Liver (tissue), 9 donors: ENCODE data around the gene F7. TPM values are rescaled to one million over a fixed set of nuclear protein-coding genes. Genes with fewer than 3 reads are reported as not detected.

Experiments used
- DNase-seq: peaks from one replicate; pipeline ENCODE4 v3.0.0-alpha.2; 2017; ENCODE audit warnings: low spot score
- H3K27ac ChIP-seq, 2 donors: one replicate each; pipeline ENCODE4 v1.7.0; 2013; ENCODE audit warnings: inconsistent platforms in 2 of 2, low read length in 2 of 2, control low read depth in 1 of 2, low read depth in 1 of 2, mild to moderate bottlenecking in 1 of 2
- H3K27me3 ChIP-seq, 4 donors: one replicate each; pipeline versions ENCODE4 v1.6.1 to v1.7.0; 2013; ENCODE audit warnings: low read length in 3 of 4, inconsistent platforms in 1 of 4, mild to moderate bottlenecking in 1 of 4, moderate library complexity in 1 of 4; ENCODE audit not compliant: control insufficient read depth in 4 of 4, insufficient read depth in 4 of 4
- H3K36me3 ChIP-seq, 4 donors: one replicate each; pipeline versions ENCODE4 v1.6.1 to v1.7.0; 2013; ENCODE audit warnings: low read length in 3 of 4, mild to moderate bottlenecking in 3 of 4, low read depth in 1 of 4, moderate library complexity in 1 of 4; ENCODE audit not compliant: control insufficient read depth in 4 of 4, insufficient read depth in 3 of 4
- H3K4me1 ChIP-seq, 4 donors: one replicate each; pipeline versions ENCODE4 v1.6.1 to v1.7.0; 2013; ENCODE audit warnings: low read length in 3 of 4, mild to moderate bottlenecking in 3 of 4, moderate library complexity in 1 of 4; ENCODE audit not compliant: control insufficient read depth in 4 of 4, insufficient read depth in 4 of 4
- H3K4me3 ChIP-seq, 3 donors: one replicate each; pipeline versions ENCODE4 v1.6.1 to v1.7.0; 2013; ENCODE audit warnings: low read length in 3 of 3, control low read depth in 1 of 3, low read depth in 1 of 3, mild to moderate bottlenecking in 1 of 3
- H3K9ac ChIP-seq, 2 donors: one replicate each; pipeline ENCODE4 v1.7.0; 2013; ENCODE audit warnings: low read length in 2 of 2, mild to moderate bottlenecking in 2 of 2, moderate library complexity in 2 of 2, control low read depth in 1 of 2, low read depth in 1 of 2
- H3K9me3 ChIP-seq, 4 donors: one replicate each; pipeline versions ENCODE4 v1.6.1 to v1.7.0; 2013; ENCODE audit warnings: low read length in 3 of 4; ENCODE audit not compliant: control insufficient read depth in 4 of 4
- ATF3 ChIP-seq: IDR thresholded peaks from 2 replicates; pipeline ENCODE4 v1.6.1; 2016; ENCODE audit warnings: antibody characterized with exemption
- EGR1 ChIP-seq, 2 donors: IDR thresholded peaks; 2 replicates each; pipeline ENCODE4 v1.6.1; 2016 to 2018; ENCODE audit warnings: antibody characterized with exemption in 2 of 2, low read depth in 2 of 2
- FOXA1 ChIP-seq: IDR thresholded peaks from 2 replicates; pipeline ENCODE4 v1.6.1; 2016; ENCODE audit warnings: antibody characterized with exemption
- FOXA2 ChIP-seq: IDR thresholded peaks from 2 replicates; pipeline ENCODE4 v1.6.1; 2016; ENCODE audit warnings: antibody characterized with exemption
- GABPA ChIP-seq, 2 donors: IDR thresholded peaks in 1 of 2; conservative IDR thresholded peaks in 1 of 2; 2 replicates each; pipeline ENCODE4 v1.6.1; 2016; ENCODE audit warnings: antibody characterized with exemption in 2 of 2, mild to moderate bottlenecking in 1 of 2, moderate library complexity in 1 of 2
- HNF4A ChIP-seq, 2 donors: conservative IDR thresholded peaks; 2 replicates each; pipeline ENCODE4 v1.6.1; 2016; ENCODE audit warnings: antibody characterized with exemption in 2 of 2, mild to moderate bottlenecking in 2 of 2
- HNF4G ChIP-seq: IDR thresholded peaks from 2 replicates; pipeline ENCODE4 v1.6.1; 2016; ENCODE audit warnings: antibody characterized with exemption
- MAX ChIP-seq: IDR thresholded peaks from 2 replicates; pipeline ENCODE4 v1.6.1; 2016; ENCODE audit warnings: antibody characterized with exemption
- NR2F2 ChIP-seq: IDR thresholded peaks from 2 replicates; pipeline ENCODE4 v1.6.1; 2016; ENCODE audit warnings: antibody characterized with exemption
- RAD21 ChIP-seq, 2 donors: IDR thresholded peaks; 2 replicates each; pipeline ENCODE4 v1.6.1; 2016; ENCODE audit warnings: antibody characterized with exemption in 2 of 2, mild to moderate bottlenecking in 2 of 2
- RXRA ChIP-seq, 2 donors: IDR thresholded peaks; 2 replicates each; pipeline ENCODE4 v1.6.1; 2017 to 2018; ENCODE audit warnings: antibody characterized with exemption in 2 of 2, mild to moderate bottlenecking in 1 of 2
- SP1 ChIP-seq: IDR thresholded peaks from 2 replicates; pipeline ENCODE4 v1.6.1; 2018; ENCODE audit warnings: antibody characterized with exemption, mild to moderate bottlenecking
- TAF1 ChIP-seq: conservative IDR thresholded peaks from 2 replicates; pipeline ENCODE4 v1.6.1; 2016; ENCODE audit warnings: antibody characterized with exemption, mild to moderate bottlenecking
- YY1 ChIP-seq: IDR thresholded peaks from 2 replicates; pipeline ENCODE4 v1.6.1; 2016; ENCODE audit warnings: antibody characterized with exemption, mild to moderate bottlenecking
- ZBTB33 ChIP-seq: IDR thresholded peaks from 2 replicates; pipeline ENCODE4 v1.6.1; 2016; ENCODE audit warnings: antibody characterized with exemption
- WGBS: extraction: QIAGEN DNeasy Blood & Tissue Kit; methylation state at CpG from one replicate; pipeline ENCODE4 v1.1.7; 2013; 5-methylcytosine and 5-hydroxymethylcytosine counted together
- polyA plus RNA-seq, 2 donors: library from polyadenylated mRNA; stranded (reverse) in 1 of 2; unstranded in 1 of 2; fragments of 200-250 nt in 1 of 2; fragments of >200 nt in 1 of 2; fragmentation: Nextera tagmentation in 1 of 2; extraction: Ambion mirVana in 1 of 2; gene quantifications; one replicate each; pipeline versions ENCODE4 v1.2.1 to v1.2.3, GENCODE V29; 2013 to 2015
- total RNA-seq, 2 donors: library from RNA; depleted of rRNA; stranded (reverse); fragments of >200 nt; gene quantifications; one replicate each; pipeline ENCODE4 v1.2.3, GENCODE V29; 2014
- TF ChIP-seq, protein P1 (sequence below): IDR thresholded peaks from 2 replicates; pipeline ENCODE4 v1.6.1; 2016; ENCODE audit warnings: antibody characterized with exemption, mild to moderate bottlenecking
- TF ChIP-seq, protein P2 (sequence below): fragments of 150-350 bp; IDR thresholded peaks from 2 replicates; pipeline ENCODE4 v1.5.1; 2017; ENCODE audit warnings: improper control_type of control experiment, low read depth, low read length; ENCODE audit not compliant: missing input control
- donor health status: healthy.
- donor health status: healthy.
- donor health status: healthy.
- donor health status: healthy.
- donor health status: healthy.

Gene F7
- total and polyA plus RNA-seq, 4 donors, result 46.6 to 92.6 (median 66.2) TPM

- H3K9ac ChIP-seq, result peak overlapping the region; percentile 52 to 98
- no peaks in the 10 kb centered on the region for H3K27me3 ChIP-seq
- peaks cover 10 to 58% (median 35%) of the 10 kb centered on the region in 4 donors for H3K4me1 ChIP-seq
- H3K4me3 ChIP-seq, result peak overlapping the region; percentile 15 to 62 (median 49)
- no peaks in the 10 kb centered on the region for H3K9me3 ChIP-seq
- peak; percentile 24 to 29 for TF ChIP-seq EGR1 (IDR thresholded peaks at IDR 0.05; ENCODE audit: low read depth in 2 of 2)
- TF ChIP-seq, protein P1, sequence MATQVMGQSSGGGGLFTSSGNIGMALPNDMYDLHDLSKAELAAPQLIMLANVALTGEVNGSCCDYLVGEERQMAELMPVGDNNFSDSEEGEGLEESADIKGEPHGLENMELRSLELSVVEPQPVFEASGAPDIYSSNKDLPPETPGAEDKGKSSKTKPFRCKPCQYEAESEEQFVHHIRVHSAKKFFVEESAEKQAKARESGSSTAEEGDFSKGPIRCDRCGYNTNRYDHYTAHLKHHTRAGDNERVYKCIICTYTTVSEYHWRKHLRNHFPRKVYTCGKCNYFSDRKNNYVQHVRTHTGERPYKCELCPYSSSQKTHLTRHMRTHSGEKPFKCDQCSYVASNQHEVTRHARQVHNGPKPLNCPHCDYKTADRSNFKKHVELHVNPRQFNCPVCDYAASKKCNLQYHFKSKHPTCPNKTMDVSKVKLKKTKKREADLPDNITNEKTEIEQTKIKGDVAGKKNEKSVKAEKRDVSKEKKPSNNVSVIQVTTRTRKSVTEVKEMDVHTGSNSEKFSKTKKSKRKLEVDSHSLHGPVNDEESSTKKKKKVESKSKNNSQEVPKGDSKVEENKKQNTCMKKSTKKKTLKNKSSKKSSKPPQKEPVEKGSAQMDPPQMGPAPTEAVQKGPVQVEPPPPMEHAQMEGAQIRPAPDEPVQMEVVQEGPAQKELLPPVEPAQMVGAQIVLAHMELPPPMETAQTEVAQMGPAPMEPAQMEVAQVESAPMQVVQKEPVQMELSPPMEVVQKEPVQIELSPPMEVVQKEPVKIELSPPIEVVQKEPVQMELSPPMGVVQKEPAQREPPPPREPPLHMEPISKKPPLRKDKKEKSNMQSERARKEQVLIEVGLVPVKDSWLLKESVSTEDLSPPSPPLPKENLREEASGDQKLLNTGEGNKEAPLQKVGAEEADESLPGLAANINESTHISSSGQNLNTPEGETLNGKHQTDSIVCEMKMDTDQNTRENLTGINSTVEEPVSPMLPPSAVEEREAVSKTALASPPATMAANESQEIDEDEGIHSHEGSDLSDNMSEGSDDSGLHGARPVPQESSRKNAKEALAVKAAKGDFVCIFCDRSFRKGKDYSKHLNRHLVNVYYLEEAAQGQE, result peak; percentile 84
- no peak for TF ChIP-seq FOXA2
- TF ChIP-seq TAF1, result no peak
- TF ChIP-seq YY1, result peak; percentile 95
- peak in 1 of 2 donors; percentile 20 for TF ChIP-seq HNF4A (conservative IDR thresholded peaks at IDR 0.05)
- WGBS, result 9% methylated on average over 55 of the region's 76 CpGs
- no peaks in the 10 kb centered on the region for H3K36me3 ChIP-seq
- peak overlapping the region; percentile 81 to 93 for H3K27ac ChIP-seq
- DNase-seq, result peak; percentile 84
Observed at GRCh38 chr13:113153810-113154748, 48.5 kb downstream of the F7 start.

GRCh38 chr13:113155201-113155600 lies 49.6 kb downstream of the F7 start:
- 92% methylated on average over 3 of the region's 3 CpGs for WGBS
- H3K9ac ChIP-seq, result no peak overlapping the region
- DNase-seq, result no peak

More at GRCh38 chr13:113155201-113155600, 49.6 kb downstream of the F7 start:
- H3K9me3 ChIP-seq, result no peaks in the 10 kb centered on the region
- no peaks in the 10 kb centered on the region for H3K27me3 ChIP-seq
- H3K4me3 ChIP-seq, result no peak overlapping the region
- H3K4me1 ChIP-seq, result peaks cover 1 to 57% (median 37%) of the 10 kb centered on the region in 4 donors
- TF ChIP-seq ZBTB33 (no peak), HNF4A (conservative IDR thresholded peaks at IDR 0.05) (no peak), RAD21 (IDR thresholded peaks at IDR 0.05) (no peak), SP1 (no peak), ATF3 (no peak), EGR1 (IDR thresholded peaks at IDR 0.05; ENCODE audit: low read depth in 2 of 2) (no peak), FOXA1 (no peak), GABPA (IDR thresholded peaks at IDR 0.05 in 1 of 2, conservative IDR thresholded peaks at IDR 0.05 in 1 of 2) (no peak), MAX (no peak), RXRA (IDR thresholded peaks at IDR 0.05) (no peak), NR2F2 (no peak), YY1 (no peak), HNF4G (no peak)
- TF ChIP-seq, protein P1, result no peak
- TF ChIP-seq, protein P2, sequence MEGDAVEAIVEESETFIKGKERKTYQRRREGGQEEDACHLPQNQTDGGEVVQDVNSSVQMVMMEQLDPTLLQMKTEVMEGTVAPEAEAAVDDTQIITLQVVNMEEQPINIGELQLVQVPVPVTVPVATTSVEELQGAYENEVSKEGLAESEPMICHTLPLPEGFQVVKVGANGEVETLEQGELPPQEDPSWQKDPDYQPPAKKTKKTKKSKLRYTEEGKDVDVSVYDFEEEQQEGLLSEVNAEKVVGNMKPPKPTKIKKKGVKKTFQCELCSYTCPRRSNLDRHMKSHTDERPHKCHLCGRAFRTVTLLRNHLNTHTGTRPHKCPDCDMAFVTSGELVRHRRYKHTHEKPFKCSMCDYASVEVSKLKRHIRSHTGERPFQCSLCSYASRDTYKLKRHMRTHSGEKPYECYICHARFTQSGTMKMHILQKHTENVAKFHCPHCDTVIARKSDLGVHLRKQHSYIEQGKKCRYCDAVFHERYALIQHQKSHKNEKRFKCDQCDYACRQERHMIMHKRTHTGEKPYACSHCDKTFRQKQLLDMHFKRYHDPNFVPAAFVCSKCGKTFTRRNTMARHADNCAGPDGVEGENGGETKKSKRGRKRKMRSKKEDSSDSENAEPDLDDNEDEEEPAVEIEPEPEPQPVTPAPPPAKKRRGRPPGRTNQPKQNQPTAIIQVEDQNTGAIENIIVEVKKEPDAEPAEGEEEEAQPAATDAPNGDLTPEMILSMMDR, result no peak
- H3K36me3 ChIP-seq, result no peaks in the 10 kb centered on the region
- H3K27ac ChIP-seq, result peak overlapping the region in 1 of 2 donors; percentile 21
